Activated T-helper 1 cell treated with anti-CD3 and anti-CD28 coated beads, Interleukin-12 subunit alpha, Interleukin-12 subunit beta, Interleukin-2, Interleukin-4 antibody, amounts not matched to agents 30 ng/mL and 10 ng/mL and 1 ng/mL, durations not matched to agents 14 hours and 24 hours and 36 hours (primary cell): ENCODE data around the gene SUGCT. TPM values are rescaled to one million over a fixed set of nuclear protein-coding genes. Genes with fewer than 3 reads are reported as not detected.
A peak's percentile ranks its signal among the peaks of the same experiment; 100 is the strongest.

Source experiments
- DNase-seq: peaks from one replicate; pipeline ENCODE4 v3.0.0; 2021; ENCODE audit warnings: low spot score
- H3K27ac Mint-ChIP-seq: one replicate; pipeline ENCODE4 v1.8.0; 2021; ENCODE audit warnings: mild to moderate bottlenecking, mixed read lengths
- H3K27me3 Mint-ChIP-seq: one replicate; pipeline ENCODE4 v1.8.0; 2022; ENCODE audit warnings: mild to moderate bottlenecking, moderate library complexity, mixed read lengths; ENCODE audit not compliant: insufficient read depth
- H3K36me3 Mint-ChIP-seq: one replicate; pipeline ENCODE4 v1.8.0; 2021; ENCODE audit warnings: low read depth, mixed read lengths
- H3K4me1 Mint-ChIP-seq: one replicate; pipeline ENCODE4 v1.8.0; 2021; ENCODE audit warnings: low read depth, mixed read lengths
- H3K4me3 Mint-ChIP-seq: one replicate; pipeline ENCODE4 v1.8.0; 2021; ENCODE audit warnings: mild to moderate bottlenecking, moderate library complexity, mixed read lengths
- H3K9me3 Mint-ChIP-seq: one replicate; pipeline ENCODE4 v1.8.0; 2021; ENCODE audit warnings: mixed read lengths
- intact Hi-C: fragments of 100-400 bp; cut with micrococcal nuclease; formaldehyde crosslinking; loops from one replicate; pipeline ENCODE4 v1.15.1; 2024
- total RNA-seq: library from RNA; stranded (reverse); gene quantifications from 2 replicates; pipeline ENCODE4 v1.2.3, GENCODE V29; 2022

Gene SUGCT
- total RNA-seq, 1 donor from 2014 or later, result not detected

DNA sequence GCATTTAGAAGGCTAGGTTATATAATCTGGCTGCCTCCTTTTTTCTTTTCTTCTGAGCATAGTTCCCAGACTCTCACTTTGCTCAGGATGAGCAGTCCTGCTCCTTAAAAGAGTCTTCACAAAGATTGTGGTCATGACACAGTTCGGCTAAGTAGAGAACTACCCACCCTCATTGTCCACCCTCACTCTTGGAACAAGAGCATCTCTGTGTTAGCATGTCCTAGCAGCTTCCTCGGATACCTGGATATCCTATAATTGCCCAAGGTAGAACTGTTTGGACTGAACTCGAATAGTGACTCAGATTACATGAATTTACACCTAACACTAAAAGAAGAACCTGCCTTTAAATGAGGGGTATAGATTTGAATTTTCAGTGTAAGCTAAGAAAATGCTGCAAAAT, 572.0 kb downstream of the SUGCT start:
- Mint-ChIP-seq H3K4me1 (peaks cover 9% of the 10 kb centered on the region), H3K9me3 (no peaks in the 10 kb centered on the region), H3K36me3 (no peaks in the 10 kb centered on the region), H3K4me3 (no peak overlapping the region), H3K27me3 (no peaks in the 10 kb centered on the region), H3K27ac (no peak overlapping the region)
- no peak for DNase-seq
- intact Hi-C loops, result no loop called here

DNA sequence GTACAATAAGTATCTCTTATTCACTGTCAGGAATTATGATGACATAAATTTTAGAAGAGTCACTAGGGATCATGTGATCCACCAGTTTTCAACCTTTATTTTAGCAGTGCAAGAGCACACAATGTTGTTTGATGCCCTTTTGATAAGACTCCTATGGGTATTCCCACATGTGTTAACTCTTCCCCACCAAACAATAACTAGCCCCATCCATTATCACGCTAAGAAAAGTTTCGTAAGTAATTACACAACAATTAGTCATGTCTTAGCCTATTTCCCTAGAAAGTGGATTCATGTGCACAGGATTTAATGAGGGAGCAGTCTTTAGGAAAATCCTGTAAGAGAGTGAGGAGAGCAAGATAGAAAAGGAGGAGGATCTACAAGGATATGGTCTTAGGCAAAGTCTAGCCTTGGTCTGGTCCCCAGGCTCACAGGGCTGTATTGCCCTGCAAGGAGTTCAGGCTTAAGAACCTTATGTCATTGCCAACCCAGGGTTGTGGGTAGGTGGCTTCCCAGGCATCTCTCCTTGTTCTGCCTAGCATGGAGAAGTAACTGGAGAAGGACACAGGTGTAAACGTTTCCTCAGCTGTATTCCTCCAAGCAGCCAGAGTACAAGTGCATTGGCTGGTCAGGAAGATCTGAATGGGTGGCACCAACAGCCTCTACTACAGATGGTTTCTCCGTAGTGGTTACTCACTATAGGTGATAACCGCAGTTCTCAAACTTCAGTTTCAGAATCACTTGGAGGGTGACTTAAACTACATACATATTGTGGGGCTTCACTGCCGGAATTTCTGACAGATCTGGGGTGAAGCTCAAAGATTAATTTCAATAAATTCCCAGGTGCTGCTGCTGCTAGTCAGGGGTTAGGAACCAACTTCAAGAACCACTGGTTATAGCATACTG, 574.5 kb downstream of the SUGCT start:
- Mint-ChIP-seq H3K9me3 (no peaks in the 10 kb centered on the region), H3K27ac (no peak overlapping the region), H3K4me3 (no peak overlapping the region), H3K4me1 (no peaks in the 10 kb centered on the region), H3K27me3 (no peaks in the 10 kb centered on the region), H3K36me3 (no peaks in the 10 kb centered on the region)
- intact Hi-C loops, result no loop called here
- DNase-seq, result no peak

DNA sequence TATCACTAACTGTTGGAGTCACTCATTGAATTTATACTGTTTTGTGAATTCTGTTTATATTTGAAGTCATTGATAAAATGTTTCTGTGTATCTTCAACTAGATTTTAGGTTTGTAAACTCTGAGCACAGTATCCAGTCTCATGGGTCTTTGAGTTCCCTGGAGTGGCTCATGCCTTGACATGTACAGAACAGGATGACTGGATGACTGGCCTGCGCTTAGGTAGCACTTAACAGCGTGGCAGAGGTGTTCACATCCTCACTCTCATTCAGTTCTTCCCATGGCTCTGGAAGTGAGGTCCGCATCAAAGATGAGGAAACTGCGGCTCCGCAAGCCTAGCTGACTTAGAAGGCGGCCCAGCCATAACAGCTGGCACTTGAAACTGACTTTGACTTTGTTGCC, 576.9 kb downstream of the SUGCT start:
- DNase-seq, result no peak
- intact Hi-C loops, result loop anchor here (10.0 kb wide), 1 partner anchor 1173 kb away; no protein-coding TSS in a partner anchor
- Mint-ChIP-seq H3K4me1 (no peaks in the 10 kb centered on the region), H3K36me3 (no peaks in the 10 kb centered on the region), H3K4me3 (no peak overlapping the region), H3K27me3 (no peaks in the 10 kb centered on the region), H3K27ac (no peak overlapping the region), H3K9me3 (no peaks in the 10 kb centered on the region)

DNA sequence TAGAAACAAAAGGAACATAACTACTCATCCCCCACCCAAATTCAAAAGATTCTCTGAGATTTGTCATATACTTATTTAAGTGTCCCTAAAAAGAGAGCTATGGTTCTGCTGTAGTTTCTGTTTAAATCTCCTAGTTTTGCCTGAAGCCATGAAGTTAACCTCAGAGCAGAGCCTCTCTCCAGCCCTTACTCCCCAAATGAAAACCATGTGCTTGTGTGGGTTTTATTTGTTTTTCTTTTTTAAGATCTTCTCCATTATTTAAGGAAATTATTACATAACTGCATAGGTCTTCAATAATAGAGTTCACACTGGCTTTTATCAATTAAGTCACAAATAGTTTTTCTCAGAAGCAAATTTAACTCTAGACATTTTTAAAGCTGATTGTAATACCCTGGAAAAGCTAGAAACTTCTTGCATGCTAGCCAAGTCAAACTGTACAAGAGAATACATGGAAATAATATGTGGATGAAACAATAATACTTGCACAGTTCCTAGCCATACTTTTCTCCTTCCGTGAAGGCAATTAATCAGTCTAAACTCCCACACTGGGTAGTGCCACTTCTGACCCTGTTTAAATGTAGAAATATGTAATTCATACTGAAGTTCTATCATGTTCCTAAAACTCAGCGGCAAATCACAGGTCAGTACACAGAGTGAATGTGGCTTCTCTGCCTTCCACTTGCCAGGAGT, 579.7 kb downstream of the SUGCT start:
- no peaks in the 10 kb centered on the region for H3K27me3 Mint-ChIP-seq
- peaks cover 7% of the 10 kb centered on the region for H3K4me1 Mint-ChIP-seq
- H3K27ac Mint-ChIP-seq, result no peak overlapping the region
- intact Hi-C loops, result loop anchor here (10.0 kb wide), 1 partner anchor 1170 kb away; no protein-coding TSS in a partner anchor
- no peak overlapping the region for H3K4me3 Mint-ChIP-seq
- no peaks in the 10 kb centered on the region for H3K36me3 Mint-ChIP-seq
- DNase-seq, result no peak
- H3K9me3 Mint-ChIP-seq, result no peaks in the 10 kb centered on the region

DNA sequence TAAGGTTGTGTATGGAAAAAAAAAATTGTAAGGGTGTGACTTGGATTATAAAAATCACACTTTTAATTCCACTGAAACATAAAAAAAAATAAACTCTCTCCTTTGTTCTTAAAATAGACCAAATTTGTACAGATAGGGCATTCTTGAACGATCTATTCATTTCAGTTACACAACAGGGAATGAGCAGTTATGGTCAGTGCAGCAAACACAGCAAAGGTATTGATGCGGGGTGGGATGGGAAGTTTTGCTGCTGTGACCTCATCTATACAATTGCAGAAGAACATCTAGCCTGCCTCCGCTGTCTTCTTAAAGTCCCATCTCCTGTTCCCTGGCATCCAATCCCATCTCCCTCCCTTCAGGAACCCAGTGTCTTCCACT, 580.2 kb downstream of the SUGCT start:
- Mint-ChIP-seq H3K4me1 (peaks cover 7% of the 10 kb centered on the region), H3K27ac (no peak overlapping the region), H3K36me3 (no peaks in the 10 kb centered on the region), H3K9me3 (no peaks in the 10 kb centered on the region), H3K4me3 (no peak overlapping the region), H3K27me3 (no peaks in the 10 kb centered on the region)
- no peak for DNase-seq
- intact Hi-C loops, result loop anchor here (10.0 kb wide), 1 partner anchor 1170 kb away; no protein-coding TSS in a partner anchor

DNA sequence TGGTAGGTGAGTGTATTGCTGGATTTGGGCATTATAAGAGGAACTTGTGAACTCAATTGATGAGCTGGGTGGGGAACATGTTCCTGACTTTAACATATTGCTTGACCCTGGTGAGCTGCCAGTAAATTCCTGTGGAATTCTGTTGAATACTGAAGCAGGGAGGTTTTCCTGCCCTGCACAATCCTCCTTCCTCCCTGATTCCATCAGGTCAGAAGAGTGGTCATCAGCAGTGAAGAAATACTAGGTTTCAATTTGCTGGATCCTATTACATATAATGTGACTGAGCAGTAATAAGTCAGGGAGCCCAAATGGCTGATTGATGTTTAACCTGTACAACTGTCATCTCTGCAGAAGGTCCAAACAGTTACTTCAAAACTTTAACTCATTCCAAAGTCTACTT, 581.2 kb downstream of the SUGCT start:
- Mint-ChIP-seq H3K27ac (no peak overlapping the region), H3K4me1 (peaks cover 7% of the 10 kb centered on the region), H3K27me3 (no peaks in the 10 kb centered on the region), H3K36me3 (no peaks in the 10 kb centered on the region), H3K9me3 (no peaks in the 10 kb centered on the region), H3K4me3 (no peak overlapping the region)
- intact Hi-C loops, result loop anchor here (10.0 kb wide), 1 partner anchor 1169 kb away; no protein-coding TSS in a partner anchor
- DNase-seq, result no peak

DNA sequence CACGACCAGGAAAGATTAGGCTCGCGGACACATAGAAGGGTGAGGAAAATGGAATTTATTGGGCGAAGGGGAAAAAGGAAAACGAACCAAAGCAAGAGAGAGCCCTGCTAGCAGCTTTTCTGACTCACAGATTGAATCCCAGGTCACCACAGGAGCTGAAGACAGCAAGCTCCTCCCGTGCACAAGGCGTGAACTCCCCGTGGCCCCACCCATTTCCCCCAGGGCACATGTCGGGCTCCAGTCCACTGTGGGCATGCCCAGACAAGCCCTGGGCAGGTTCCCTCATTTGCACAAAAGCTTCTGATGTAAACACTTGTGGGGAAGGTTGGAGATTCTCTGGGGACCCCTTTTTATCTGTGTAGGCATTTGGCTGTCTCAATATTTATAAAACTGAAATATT, 582.4 kb downstream of the SUGCT start:
- intact Hi-C loops, result loop anchor here (10.0 kb wide), 1 partner anchor 1168 kb away; no protein-coding TSS in a partner anchor
- peak; percentile 22 for DNase-seq
- no peaks in the 10 kb centered on the region for H3K9me3 Mint-ChIP-seq
- H3K4me3 Mint-ChIP-seq, result no peak overlapping the region
- no peak overlapping the region for H3K27ac Mint-ChIP-seq
- no peaks in the 10 kb centered on the region for H3K36me3 Mint-ChIP-seq
- no peaks in the 10 kb centered on the region for H3K27me3 Mint-ChIP-seq
- peaks cover 7% of the 10 kb centered on the region for H3K4me1 Mint-ChIP-seq

DNA sequence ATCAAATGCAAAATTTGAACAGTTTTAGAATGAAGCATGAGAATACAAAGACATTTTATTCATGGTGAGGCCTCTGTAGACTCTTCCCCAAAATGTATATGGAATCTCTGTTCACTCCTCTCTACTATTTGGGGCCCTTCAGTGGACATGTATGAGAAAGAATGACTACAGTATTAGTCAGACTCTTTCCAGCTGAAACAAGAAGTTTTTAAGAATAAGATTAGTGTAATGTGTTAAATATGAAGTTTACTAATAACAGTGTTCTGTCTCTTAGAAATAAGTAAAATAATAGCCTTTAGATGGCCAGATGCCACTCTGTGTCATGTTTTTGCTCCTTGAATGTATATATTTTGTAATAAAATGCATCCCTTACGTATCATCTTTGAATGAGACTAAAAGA, 585.6 kb downstream of the SUGCT start:
- no peak overlapping the region for H3K27ac Mint-ChIP-seq
- intact Hi-C loops, result no loop called here
- no peaks in the 10 kb centered on the region for H3K36me3 Mint-ChIP-seq
- no peaks in the 10 kb centered on the region for H3K27me3 Mint-ChIP-seq
- H3K9me3 Mint-ChIP-seq, result no peaks in the 10 kb centered on the region
- H3K4me1 Mint-ChIP-seq, result peaks cover 7% of the 10 kb centered on the region
- H3K4me3 Mint-ChIP-seq, result no peak overlapping the region
- no peak for DNase-seq

DNA sequence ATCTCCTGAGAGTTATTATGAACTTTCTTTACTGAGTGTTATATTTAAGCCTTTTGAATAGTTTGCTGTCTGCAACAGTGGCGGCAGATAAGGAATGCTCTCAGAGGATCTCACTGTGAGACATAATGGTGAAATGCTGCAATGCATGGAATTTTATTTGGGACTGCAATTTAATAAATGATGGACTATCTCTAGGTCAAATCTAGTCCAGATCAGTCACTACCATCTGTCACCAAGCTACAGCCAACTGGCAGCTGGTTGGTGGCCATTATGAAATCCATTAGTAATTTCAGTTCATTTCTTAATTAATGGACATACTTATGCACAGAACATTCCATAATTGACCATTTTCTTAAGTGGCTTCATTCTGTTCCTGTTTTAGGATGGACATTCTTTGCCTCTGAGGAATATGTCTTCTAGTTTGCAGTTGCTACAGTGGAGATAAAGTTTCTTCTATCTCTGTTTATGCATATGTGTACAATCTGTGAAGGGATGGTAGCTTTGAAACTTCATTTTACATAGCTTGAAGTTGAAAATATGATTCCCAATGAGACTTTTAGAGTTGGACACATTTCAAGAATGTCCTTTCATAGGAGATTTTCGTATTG, 586.6 kb downstream of the SUGCT start:
- Mint-ChIP-seq H3K9me3 (no peaks in the 10 kb centered on the region), H3K4me3 (no peak overlapping the region), H3K4me1 (peaks cover 7% of the 10 kb centered on the region), H3K27me3 (no peaks in the 10 kb centered on the region), H3K36me3 (no peaks in the 10 kb centered on the region), H3K27ac (no peak overlapping the region)
- intact Hi-C loops, result no loop called here
- no peak for DNase-seq

DNA sequence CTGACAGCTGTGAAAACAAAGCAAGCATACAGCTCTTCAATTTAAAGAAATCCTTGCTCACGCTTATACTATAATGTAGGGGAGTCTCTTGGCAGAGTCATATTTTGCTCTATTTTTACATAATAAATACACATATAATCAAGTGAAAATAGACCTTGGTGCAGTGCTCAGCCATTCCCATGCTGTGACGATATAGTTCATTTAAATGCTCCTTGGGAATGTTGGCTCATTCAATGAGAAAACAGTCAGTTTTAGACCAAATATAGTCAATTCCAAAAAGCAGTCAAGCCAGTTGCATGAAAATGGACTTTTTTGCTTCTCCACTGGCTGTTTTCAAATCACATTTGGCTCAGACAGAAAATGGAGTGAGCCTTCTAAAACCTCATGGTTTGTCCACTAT, 587.4 kb downstream of the SUGCT start:
- no peaks in the 10 kb centered on the region for H3K36me3 Mint-ChIP-seq
- no peaks in the 10 kb centered on the region for H3K27me3 Mint-ChIP-seq
- H3K27ac Mint-ChIP-seq, result no peak overlapping the region
- no peak for DNase-seq
- no peaks in the 10 kb centered on the region for H3K9me3 Mint-ChIP-seq
- intact Hi-C loops, result no loop called here
- peaks cover 3% of the 10 kb centered on the region for H3K4me1 Mint-ChIP-seq
- H3K4me3 Mint-ChIP-seq, result no peak overlapping the region

DNA sequence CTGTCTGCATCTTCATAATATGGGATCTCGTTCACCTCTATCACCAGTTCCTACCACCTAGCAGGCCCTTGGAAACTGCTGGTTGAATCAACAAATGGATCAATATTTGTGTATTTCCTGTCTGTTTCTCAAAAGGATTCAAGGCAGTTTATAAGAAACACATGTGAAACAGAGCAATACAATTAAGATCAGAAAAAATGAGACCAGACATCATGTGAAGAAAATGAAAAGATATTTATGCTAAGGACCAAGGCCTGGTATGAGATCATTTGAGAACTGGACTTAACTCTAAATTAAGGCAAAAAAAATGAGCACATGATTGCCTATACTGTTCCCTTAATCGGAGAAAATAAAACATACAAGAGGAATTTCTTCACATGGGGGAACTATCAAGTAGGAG, 589.0 kb downstream of the SUGCT start:
- Mint-ChIP-seq H3K9me3 (no peaks in the 10 kb centered on the region), H3K4me3 (no peak overlapping the region), H3K27ac (no peak overlapping the region), H3K4me1 (no peaks in the 10 kb centered on the region), H3K27me3 (no peaks in the 10 kb centered on the region), H3K36me3 (no peaks in the 10 kb centered on the region)
- intact Hi-C loops, result no loop called here
- no peak for DNase-seq

DNA sequence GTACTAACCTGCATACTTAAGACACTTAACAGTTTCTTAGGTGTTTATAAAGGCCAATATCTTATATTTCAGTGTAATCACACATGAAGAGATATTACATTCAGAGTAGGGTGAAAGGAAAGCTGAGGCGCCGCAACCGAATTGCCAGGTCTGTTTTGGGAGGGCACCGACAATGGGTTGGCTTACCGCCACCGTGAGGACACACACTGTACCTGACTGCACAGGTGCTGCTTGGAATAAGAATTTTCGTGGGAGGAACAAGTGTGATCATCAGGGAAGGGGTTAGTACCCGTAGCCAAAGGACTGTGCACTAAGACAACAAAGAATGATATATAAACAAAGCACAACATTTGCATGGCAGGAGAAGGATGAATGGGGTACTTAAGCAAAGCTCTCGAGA, 591.8 kb downstream of the SUGCT start:
- Mint-ChIP-seq H3K4me3 (no peak overlapping the region), H3K4me1 (no peaks in the 10 kb centered on the region), H3K27ac (no peak overlapping the region), H3K27me3 (peaks cover 2% of the 10 kb centered on the region), H3K36me3 (no peaks in the 10 kb centered on the region), H3K9me3 (no peaks in the 10 kb centered on the region)
- intact Hi-C loops, result no loop called here
- DNase-seq, result no peak

DNA sequence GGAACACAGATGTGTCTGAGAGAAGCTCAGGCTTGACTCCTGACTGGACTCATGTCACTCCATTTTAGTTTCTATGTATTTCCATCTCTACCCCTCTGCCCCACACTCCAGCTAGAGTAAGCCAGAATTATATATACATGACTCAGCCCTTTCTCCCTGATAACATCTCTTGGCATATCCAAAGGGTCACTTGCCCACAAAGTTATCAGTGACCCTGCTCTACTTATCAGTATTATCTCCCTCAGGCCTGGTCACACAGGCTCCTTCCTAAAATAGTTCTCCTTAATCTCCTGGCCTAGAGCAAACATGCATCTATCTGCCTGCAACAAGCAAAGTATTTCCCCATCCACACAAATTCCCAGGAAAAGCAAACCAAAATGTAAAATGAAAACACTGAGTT, 598.3 kb downstream of the SUGCT start:
- intact Hi-C loops, result no loop called here
- Mint-ChIP-seq H3K4me3 (no peak overlapping the region), H3K27ac (no peak overlapping the region), H3K4me1 (peaks cover 10% of the 10 kb centered on the region), H3K9me3 (no peaks in the 10 kb centered on the region), H3K27me3 (peaks cover 2% of the 10 kb centered on the region), H3K36me3 (no peaks in the 10 kb centered on the region)
- DNase-seq, result no peak
